ENCODE results near the gene RNF150. TPM values are rescaled to one million over a fixed set of nuclear protein-coding genes. Genes with fewer than 3 reads are reported as not detected.

RNF150 gene
- total and polyA plus RNA-seq, 2 of the 8 experiments (the other 6 are each of a cell fraction or from before 2014, with no cell fraction given), result 3.4 to 4.8 TPM

- CTCF ChIA-PET (ENCODE audit: partially characterized antibody), result interaction anchor here (0.6 to 1.9 kb wide), 5 partner anchors 16 to 546 kb away, joined by 3 to 5 read pairs (median 3); no protein-coding TSS in a partner anchor
- no peak for TF ChIP-seq YY1 (IDR thresholded peaks at IDR 0.05; ENCODE audit: low read depth, low read length)
- TF ChIP-seq BRCA1 (IDR thresholded peaks at IDR 0.05; ENCODE audit: low read depth, low read length), result no peak
- TF ChIP-seq CTCF (IDR thresholded peaks at IDR 0.05; ENCODE audit: control extremely low read depth in 1 of 3, insufficient read depth in 1 of 3, low read depth in 1 of 3, low read length in 3 of 3), result no peak
Measured at GRCh38 chr4:141028024-141028529, 105.2 kb downstream of the RNF150 start.

More at GRCh38 chr4:141028024-141028529, 105.2 kb downstream of the RNF150 start:
- H3K79me2 ChIP-seq (ENCODE audit: control insufficient read depth in 1 of 2, insufficient read depth in 2 of 2, low read length in 2 of 2), result no peaks in the 10 kb centered on the region
- 100% methylated on average over 2 of the region's 2 CpGs; no CpG with 5 or more reads in 1 of the 2 experiments for WGBS, 2 experiments (ENCODE audit: extremely low coverage in 1 of 2, insufficient coverage in 1 of 2, insufficient read length in 1 of 2, insufficient replicate concordance in 2 of 2, low coverage in 1 of 2, low lambda C conversion rate in 2 of 2, missing lambda C conversion rate in 1 of 2)
- POLR2A ChIA-PET (ENCODE audit: partially characterized antibody), result no interaction called here
- H3K23me2 ChIP-seq (ENCODE audit: low read depth, low read length), result no peaks in the 10 kb centered on the region
- no peaks in the 10 kb centered on the region for H3K27me3 ChIP-seq (replicated peaks in 1 of 4; ENCODE audit: control insufficient read depth in 3 of 4, extremely low read depth in 1 of 4, insufficient read depth in 3 of 4, low read length in 3 of 4)
- H3K9ac ChIP-seq (replicated peaks in 1 of 4; ENCODE audit: extremely low read depth in 1 of 4, low read depth in 3 of 4, low read length in 3 of 4), result no peak overlapping the region
- no peak overlapping the region for H4K5ac ChIP-seq (ENCODE audit: insufficient read length, low read depth, low read length)
- H2AFZ ChIP-seq (ENCODE audit: low read length), result no peak overlapping the region
- H3K4me1 ChIP-seq (replicated peaks in 1 of 4; ENCODE audit: control insufficient read depth in 3 of 4, insufficient read depth in 4 of 4, low read length in 3 of 4), result no peaks in the 10 kb centered on the region; a peak in 1 of 7 replicates
- no peak overlapping the region for H4K91ac ChIP-seq (replicated peaks; ENCODE audit: insufficient read length, low read length)
- H4K8ac ChIP-seq (ENCODE audit: extremely low read depth, insufficient read depth, low read length), result no peak overlapping the region
- no peaks in the 10 kb centered on the region for H3K9me3 ChIP-seq (ENCODE audit: insufficient read depth in 2 of 2, low read depth in 1 of 2, low read length in 1 of 2)
- H3K23ac ChIP-seq (ENCODE audit: insufficient read length), result no peak overlapping the region
- DNase-seq (ENCODE audit: low read depth in 1 of 2, low spot score in 2 of 2) (no peak), FAIRE-seq (no peak)
- no peaks in the 10 kb centered on the region for H3K36me3 ChIP-seq (ENCODE audit: control insufficient read depth in 2 of 4, insufficient read depth in 4 of 4, low read length in 3 of 4)
- no peak overlapping the region for H3K27ac ChIP-seq (ENCODE audit: low read depth, low read length)
- H2BK5ac ChIP-seq (ENCODE audit: low read depth, low read length), result no peak overlapping the region
- H3K14ac ChIP-seq (ENCODE audit: insufficient read length), result no peak overlapping the region
- no peak overlapping the region for H3K56ac ChIP-seq (replicated peaks; ENCODE audit: insufficient read length, low read depth, low read length)
- no peak overlapping the region for H3K4me2 ChIP-seq (ENCODE audit: insufficient read depth in 1 of 2, low read depth in 2 of 2, low read length in 2 of 2)
- no peaks in the 10 kb centered on the region for H3K79me1 ChIP-seq (ENCODE audit: low read depth, low read length)
- H3K18ac ChIP-seq (ENCODE audit: extremely low read depth, low read length), result no peak overlapping the region
- no peak overlapping the region for H2BK15ac ChIP-seq (ENCODE audit: low read length)
- H3K4me3 ChIP-seq (ENCODE audit: extremely low read depth in 1 of 4, insufficient read depth in 2 of 4, low read depth in 3 of 4, low read length in 4 of 4), result no peak overlapping the region
- no peak overlapping the region for H2BK120ac ChIP-seq (replicated peaks; ENCODE audit: low read depth, low read length)
- H2BK12ac ChIP-seq (ENCODE audit: low read depth, low read length), result no peak overlapping the region
- H2AK5ac ChIP-seq (ENCODE audit: low read depth, low read length), result no peak overlapping the region
- H4K20me1 ChIP-seq (replicated peaks in 1 of 2; ENCODE audit: control insufficient read depth in 1 of 2, insufficient read depth in 2 of 2, low read length in 2 of 2), result no peaks in the 10 kb centered on the region
- no peak overlapping the region for H3K4ac ChIP-seq (replicated peaks; ENCODE audit: insufficient read length, low read depth, low read length)
- no peak overlapping the region for H2BK20ac ChIP-seq (ENCODE audit: low read length)

All from H1 (cell line).